Measurements from ENCODE around the gene TLR3.

TLR3 gene

DNA sequence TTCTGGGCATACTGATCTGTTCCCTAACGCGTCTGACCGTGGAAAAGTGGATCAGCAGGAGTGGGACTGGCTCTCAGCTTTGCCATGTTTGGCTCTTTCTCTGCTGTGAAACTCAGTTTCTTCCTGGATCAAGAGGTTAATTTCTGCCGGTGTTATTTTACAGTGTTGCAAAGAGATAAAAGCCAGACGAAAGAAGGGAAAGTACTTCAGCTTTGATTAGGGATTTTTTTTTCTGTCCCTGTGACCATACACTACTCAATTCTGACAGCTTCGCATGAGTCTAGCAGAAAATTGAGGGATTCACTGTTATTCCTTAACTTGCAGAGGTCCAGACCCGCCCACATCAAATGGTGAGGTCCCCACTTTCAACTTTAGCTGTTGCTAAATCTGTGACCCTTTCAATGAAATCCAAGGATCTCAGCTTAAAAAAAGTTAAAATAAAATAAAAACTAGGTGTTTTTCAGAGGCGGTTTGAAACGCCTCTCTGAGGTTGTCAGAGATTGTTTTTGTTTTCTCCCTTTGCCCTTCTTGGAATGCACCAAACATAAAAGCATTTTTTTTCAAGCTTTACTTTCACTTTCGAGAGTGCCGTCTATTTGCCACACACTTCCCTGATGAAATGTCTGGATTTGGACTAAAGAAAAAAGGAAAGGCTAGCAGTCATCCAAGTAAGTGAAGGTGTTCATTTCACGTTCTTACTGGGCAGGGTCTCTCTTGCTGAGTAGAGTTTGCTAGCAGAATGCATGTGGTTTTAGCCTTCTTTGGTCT is at the start of gene TLR3:
TSS of gene TLR3 (plus strand) at position 576 of the 768 bp plus-strand sequence. CDS start 7,464 bp downstream, outside the sequence.
- H3K4me3 ChIP-seq (ENCODE audit: control insufficient read depth, low read depth, low read length): peak within 1 kb of the TSS; percentile 59
- peak; percentile 49 for DNase-seq (ENCODE audit: low read depth)
- no peak for TF ChIP-seq CTCF (conservative IDR thresholded peaks at IDR 0.05; ENCODE audit: control insufficient read depth, insufficient read depth, low read depth, low read length)

GRCh38 chr4:186019269-186019668 is 49.7 kb upstream of the TLR3 start:
- no peak for DNase-seq (ENCODE audit: low read depth)
- TF ChIP-seq CTCF (conservative IDR thresholded peaks at IDR 0.05; ENCODE audit: control insufficient read depth, insufficient read depth, low read depth, low read length): no peak

DNA sequence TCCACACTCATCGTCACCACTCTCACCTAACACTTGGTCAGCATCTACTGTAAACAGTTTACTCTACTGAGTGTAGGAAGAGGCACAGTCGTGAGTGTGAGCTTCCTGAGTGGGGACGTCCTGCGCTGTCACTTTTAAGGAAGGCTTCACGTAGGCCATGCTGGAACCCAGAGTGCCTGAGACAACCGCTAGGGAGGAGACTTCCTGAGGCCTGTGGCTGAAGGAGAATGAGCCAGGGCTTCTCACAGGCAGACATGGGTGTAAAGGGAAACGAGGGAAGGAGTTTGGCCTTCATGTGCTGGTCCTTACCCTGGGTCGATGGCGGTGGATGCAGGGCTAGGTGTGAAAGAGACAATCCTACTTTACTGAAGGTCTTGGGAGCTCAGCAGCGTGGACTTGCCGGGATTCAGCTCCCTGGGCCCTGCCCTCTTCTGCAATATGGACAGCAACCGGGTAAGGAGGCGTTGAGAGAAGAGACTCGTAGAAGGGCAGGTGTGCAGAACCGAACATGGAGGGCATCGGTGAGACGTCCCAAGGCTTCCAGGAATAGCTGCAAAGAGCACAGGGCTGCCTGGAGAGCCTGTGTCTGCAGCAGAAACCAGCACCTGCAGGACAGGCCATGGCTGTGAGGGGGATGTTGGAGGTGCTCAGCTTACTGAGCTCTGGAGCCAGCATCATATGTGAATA is 48.7 kb upstream of the TLR3 start:
- no peak for DNase-seq (ENCODE audit: low read depth)
- no peak overlapping the region for H3K4me3 ChIP-seq (ENCODE audit: control insufficient read depth, low read depth, low read length)
- TF ChIP-seq CTCF (conservative IDR thresholded peaks at IDR 0.05; ENCODE audit: control insufficient read depth, insufficient read depth, low read depth, low read length): no peak

More at GRCh38 chr4:186019269-186019668, 49.7 kb upstream of the TLR3 start:
- H3K4me3 ChIP-seq (ENCODE audit: control insufficient read depth, low read depth, low read length): no peak overlapping the region

DNA sequence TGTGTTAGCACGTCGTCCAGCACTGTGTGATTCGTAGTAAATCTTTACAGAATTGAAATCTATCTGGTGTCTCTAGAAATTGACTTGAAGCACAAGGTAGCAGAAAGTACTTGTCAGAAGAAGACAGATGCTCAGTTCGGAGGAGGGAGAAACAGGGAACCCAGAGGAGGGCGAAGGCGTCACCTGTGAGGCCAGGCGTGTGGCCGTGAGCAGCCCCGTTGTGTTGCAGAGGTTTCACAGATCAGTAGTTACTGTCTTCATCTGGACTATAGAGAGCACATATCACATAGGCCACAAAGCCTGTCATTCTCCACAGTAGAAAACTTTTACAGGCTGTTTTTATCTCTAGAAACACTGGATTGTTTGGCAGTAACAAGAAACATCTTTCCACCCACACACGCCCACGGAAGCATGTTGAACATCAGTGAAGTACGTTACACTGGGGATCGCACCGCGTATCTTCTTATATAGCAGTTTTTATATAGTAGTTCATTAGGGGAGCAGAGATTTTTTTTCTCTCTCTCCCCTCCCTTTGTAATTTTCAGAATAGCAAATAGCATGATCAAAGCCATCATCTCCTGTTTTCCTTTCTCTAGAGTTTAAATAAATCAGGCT is 48.1 kb upstream of the TLR3 start:
- DNase-seq (ENCODE audit: low read depth): no peak
- no peak for TF ChIP-seq CTCF (conservative IDR thresholded peaks at IDR 0.05; ENCODE audit: control insufficient read depth, insufficient read depth, low read depth, low read length)
- no peak overlapping the region for H3K4me3 ChIP-seq (ENCODE audit: control insufficient read depth, low read depth, low read length)

DNA sequence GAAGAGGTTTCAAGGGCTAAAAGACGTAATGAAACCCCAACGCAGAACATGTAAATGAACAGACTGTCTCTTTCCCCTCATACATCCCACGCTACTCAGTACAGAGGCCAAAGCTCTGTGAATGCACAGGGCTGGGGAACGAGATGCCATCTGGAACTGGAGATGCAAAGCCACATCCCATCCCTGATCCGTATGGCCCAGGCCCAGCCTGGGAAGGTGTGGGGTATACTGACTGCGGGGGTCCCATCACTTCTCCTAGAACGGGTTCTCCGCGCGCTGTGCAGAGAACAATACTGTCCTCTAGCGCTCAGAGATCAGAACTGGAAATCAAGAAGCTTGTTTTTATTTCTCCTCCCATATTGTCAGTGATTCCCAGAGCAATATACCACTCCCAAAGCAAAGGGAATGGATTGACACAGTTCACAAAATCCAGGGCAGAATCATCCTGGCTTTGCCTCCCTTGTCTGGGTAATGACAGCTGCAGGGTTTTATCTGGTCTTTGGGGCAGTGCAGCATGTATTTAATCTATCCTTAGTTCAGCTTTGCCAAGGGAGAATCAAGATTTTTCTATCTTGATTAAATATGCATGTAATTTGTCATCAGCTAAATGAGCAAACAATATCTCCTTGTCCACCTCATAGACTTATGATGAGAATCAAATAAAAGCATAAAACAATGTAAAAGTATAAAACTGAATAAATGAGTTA is 47.3 kb upstream of the TLR3 start:
- H3K4me3 ChIP-seq (ENCODE audit: control insufficient read depth, low read depth, low read length): no peak overlapping the region
- peak; percentile 97 for TF ChIP-seq CTCF (conservative IDR thresholded peaks at IDR 0.05; ENCODE audit: control insufficient read depth, insufficient read depth, low read depth, low read length)
- DNase-seq (ENCODE audit: low read depth): peak; percentile 41

GRCh38 chr4:186023975-186024374 is 45.0 kb upstream of the TLR3 start:
- no peak for TF ChIP-seq CTCF (conservative IDR thresholded peaks at IDR 0.05; ENCODE audit: control insufficient read depth, insufficient read depth, low read depth, low read length)

More at GRCh38 chr4:186023975-186024374, 45.0 kb upstream of the TLR3 start:
- DNase-seq (ENCODE audit: low read depth): no peak
- H3K4me3 ChIP-seq (ENCODE audit: control insufficient read depth, low read depth, low read length): no peak overlapping the region

Data from fibroblast of mammary gland (primary cell).